Measurements from ENCODE around the gene HELB.
"Not testable (repeated sequence)": the region's sequence is repeated elsewhere in the genome, so short reads cannot be mapped to it uniquely, and the experiment has no call there.

The HELB gene

GRCh38 chr12:66303316-66303804 lies 1.1 kb downstream of the HELB start:
- not testable (repeated sequence) for DNase-seq

- DNase-seq: peak; percentile 48
Measured at GRCh38 chr12:66304296-66304900, 2.1 kb downstream of the HELB start.

GRCh38 chr12:66309606-66310005 lies 7.3 kb downstream of the HELB start:
- no peak for DNase-seq

GRCh38 chr12:66312189-66312588 lies 9.9 kb downstream of the HELB start:
- DNase-seq: no peak

- DNase-seq: no peak
Measured at GRCh38 chr12:66314278-66314677, 12.0 kb downstream of the HELB start.

GRCh38 chr12:66319266-66319954 lies 17.1 kb downstream of the HELB start:
- DNase-seq: no peak

GRCh38 chr12:66320996-66321395 lies 18.7 kb downstream of the HELB start:
- no peak for DNase-seq

GRCh38 chr12:66321435-66321834 lies 19.1 kb downstream of the HELB start:
- no peak for DNase-seq

GRCh38 chr12:66323017-66323416 lies 20.7 kb downstream of the HELB start:
- DNase-seq: no peak

- DNase-seq: no peak
Measured at GRCh38 chr12:66329941-66330340, 27.6 kb downstream of the HELB start.

- no peak for DNase-seq
Measured at GRCh38 chr12:66331016-66331415, 28.7 kb downstream of the HELB start.

GRCh38 chr12:66331814-66332213 lies 29.5 kb downstream of the HELB start:
- no peak for DNase-seq

- DNase-seq: no peak
Measured at GRCh38 chr12:66335746-66336145, 33.5 kb downstream of the HELB start.

- DNase-seq: peak; percentile 59
Measured at GRCh38 chr12:66337381-66338010, 35.2 kb downstream of the HELB start.

- no peak for DNase-seq
Measured at GRCh38 chr12:66340131-66340530, 37.8 kb downstream of the HELB start.

- DNase-seq: peak; percentile 58
Measured at GRCh38 chr12:66341126-66341525, 38.8 kb downstream of the HELB start.

- DNase-seq: peak; percentile 74
Measured at GRCh38 chr12:66345212-66345611, 42.9 kb downstream of the HELB start.

GRCh38 chr12:66345956-66346355 lies 43.7 kb downstream of the HELB start:
- DNase-seq: peak; percentile 81

- no peak for DNase-seq
Measured at GRCh38 chr12:66351301-66351700, 49.0 kb downstream of the HELB start.

GRCh38 chr12:66352197-66352596 lies 49.9 kb downstream of the HELB start:
- peak; percentile 68 for DNase-seq

- no peak for DNase-seq
Measured at GRCh38 chr12:66352899-66353298, 50.6 kb downstream of the HELB start.

GRCh38 chr12:66354291-66354690 lies 52.0 kb downstream of the HELB start:
- no peak for DNase-seq

GRCh38 chr12:66359300-66359699 lies 57.0 kb downstream of the HELB start:
- no peak for DNase-seq

- no peak for DNase-seq
Measured at GRCh38 chr12:66361703-66362102, 59.4 kb downstream of the HELB start.

Data from hematopoietic multipotent progenitor cell treated with erythropoietin and hydrocortisone succinate and interleukin-3 and kit ligand, for 4 days (in vitro differentiated cells).